GM12892 (cell line): ENCODE data around the gene CYS1.

Experiments
- POLR2A ChIP-seq: IDR thresholded peaks from 2 replicates; pipeline ENCODE4 v1.6.1; 2011; ENCODE audit warnings: low read depth, low read length, control low read depth
- POLR2AphosphoS5 ChIP-seq: IDR thresholded peaks from 2 replicates; pipeline ENCODE4 v1.6.1; 2011; ENCODE audit warnings: low read depth, low read length, control low read depth

DNA sequence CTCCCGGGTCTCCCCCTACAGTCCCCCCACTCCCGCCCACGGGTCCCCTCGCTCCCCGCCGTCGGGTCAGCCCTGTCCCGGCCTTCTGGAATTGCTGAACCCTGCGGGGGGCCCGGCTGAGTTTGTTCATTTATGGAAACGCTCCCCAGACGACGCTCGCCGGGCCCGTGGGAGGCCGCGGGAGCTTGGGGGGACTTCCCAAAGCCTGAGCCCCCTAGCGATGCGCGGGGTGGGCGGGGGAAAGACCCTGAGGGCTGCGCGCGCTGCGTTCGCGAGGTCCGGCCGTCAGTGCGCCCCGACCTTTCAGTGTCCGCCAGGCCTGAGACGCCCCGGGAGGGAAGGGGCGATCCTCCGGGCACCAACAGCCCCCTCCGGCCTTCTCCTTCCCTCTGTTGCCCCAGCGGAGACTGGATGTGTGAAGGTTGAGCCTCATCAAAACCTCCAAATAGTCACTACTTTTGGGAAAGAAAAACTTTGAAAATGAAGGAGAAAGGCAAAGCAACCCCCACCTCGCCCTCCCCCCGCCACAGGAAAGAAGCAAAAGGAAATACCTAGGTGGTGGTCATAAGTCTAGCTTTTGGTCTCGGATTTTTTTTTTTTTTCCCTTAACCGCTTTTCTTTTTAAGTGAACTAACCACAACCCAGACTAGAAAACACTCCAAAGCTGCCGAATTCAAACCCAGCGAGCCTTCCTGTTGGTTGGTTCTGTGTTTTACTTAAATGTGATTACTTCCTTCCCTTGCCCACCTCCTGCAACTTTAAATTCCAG, 509 bp upstream of the CYS1 start:
- peak; percentile 59; the same call in 1 of the 2 replicates for TF ChIP-seq POLR2A
- peak; percentile 39; the same call in 1 of the 2 replicates for TF ChIP-seq POLR2AphosphoS5
